NB4 (cell line): ENCODE measurements around the gene CCT7.

Experiments used
- DNase-seq: peaks from one replicate; pipeline ENCODE4 v3.0.0; 2010; ENCODE audit warnings: low read depth
- H3K4me3 ChIP-seq: one replicate; pipeline ENCODE4 v1.5.1; 2011; ENCODE audit warnings: mild to moderate bottlenecking, low read depth, low read length, moderate library complexity
- CTCF ChIP-seq: IDR thresholded peaks from one replicate; pipeline ENCODE4 v1.5.1; 2012; ENCODE audit warnings: low read depth, low read length
- MYC ChIP-seq: IDR thresholded peaks from 2 replicates; pipeline ENCODE4 v1.6.1; 2011; ENCODE audit warnings: low read depth, low read length
- POLR2A ChIP-seq: IDR thresholded peaks from 2 replicates; pipeline ENCODE4 v1.6.1; 2011; ENCODE audit warnings: mild to moderate bottlenecking; ENCODE audit not compliant: insufficient read length; ENCODE audit errors: extremely low read depth
- TF ChIP-seq, protein P1 (sequence below): IDR thresholded peaks from 2 replicates; pipeline ENCODE4 v1.6.1; 2011; ENCODE audit warnings: low read depth, low read length

Gene CCT7

GRCh38 chr2:73295751-73296400 is 61.8 kb downstream of the CCT7 start:
- no peak for DNase-seq

GRCh38 chr2:73297151-73297559 is 63.0 kb downstream of the CCT7 start:
- no peak for DNase-seq
- no peak for TF ChIP-seq POLR2A
- no peak for TF ChIP-seq CTCF
- TF ChIP-seq MYC = no peak
- TF ChIP-seq, protein P1, sequence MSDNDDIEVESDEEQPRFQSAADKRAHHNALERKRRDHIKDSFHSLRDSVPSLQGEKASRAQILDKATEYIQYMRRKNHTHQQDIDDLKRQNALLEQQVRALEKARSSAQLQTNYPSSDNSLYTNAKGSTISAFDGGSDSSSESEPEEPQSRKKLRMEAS = no peak
- H3K4me3 ChIP-seq = no peak overlapping the region

More at GRCh38 chr2:73295751-73296400, 61.8 kb downstream of the CCT7 start:
- H3K4me3 ChIP-seq = no peak overlapping the region
- TF ChIP-seq, protein P1 = no peak
- TF ChIP-seq POLR2A (no peak), CTCF (no peak), MYC (no peak)

- no peak overlapping the region for H3K4me3 ChIP-seq
- no peak for DNase-seq
- TF ChIP-seq CTCF (no peak), MYC (no peak), POLR2A (no peak)
- TF ChIP-seq, protein P1 = no peak
Observed at GRCh38 chr2:73297586-73297985, 63.5 kb downstream of the CCT7 start.

GRCh38 chr2:73300926-73301325 is 66.8 kb downstream of the CCT7 start:
- no peak for DNase-seq
- no peak overlapping the region for H3K4me3 ChIP-seq

DNA sequence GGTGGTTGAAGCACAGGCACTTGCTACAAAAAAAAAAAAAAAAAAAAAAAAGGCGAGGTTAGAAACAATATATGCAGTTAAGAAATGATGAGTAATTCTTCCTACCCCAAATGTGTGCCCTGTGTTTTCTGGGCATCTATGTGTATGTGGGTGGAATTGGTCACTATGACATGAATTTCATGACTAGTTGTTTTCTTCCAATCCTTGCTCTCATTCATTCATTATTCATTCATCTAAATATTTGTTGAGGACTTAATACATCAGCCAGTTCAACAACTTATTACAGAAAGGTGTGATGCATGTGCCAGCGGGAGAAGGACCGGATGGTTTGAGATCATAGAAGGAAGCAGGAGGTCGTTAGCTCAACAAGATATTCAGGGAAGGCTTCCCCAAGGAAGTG is 67.5 kb downstream of the CCT7 start:
- no peak overlapping the region for H3K4me3 ChIP-seq
- no peak for DNase-seq
- TF ChIP-seq CTCF (no peak), POLR2A (no peak), MYC (no peak)
- TF ChIP-seq, protein P1 = no peak

More at GRCh38 chr2:73300926-73301325, 66.8 kb downstream of the CCT7 start:
- TF ChIP-seq, protein P1 = no peak
- TF ChIP-seq POLR2A = no peak
- TF ChIP-seq CTCF = no peak
- no peak for TF ChIP-seq MYC
